Hepatocyte (in vitro differentiated cells): Measurements from ENCODE around the gene DIS3L2.

ENCODE experiments used
- CTCF ChIP-seq: fragments of 200-600 bp; sonication (generic); IDR thresholded peaks from 2 replicates; pipeline ENCODE4 v1.5.1; 2016; ENCODE audit warnings: antibody characterized with exemption, mild to moderate bottlenecking; ENCODE audit not compliant: poor library complexity
- EZH2 ChIP-seq: fragments of 200-600 bp; sonication (generic); IDR thresholded peaks from 2 replicates; pipeline ENCODE4 v1.6.1; 2016; ENCODE audit warnings: antibody characterized with exemption, mild to moderate bottlenecking, borderline replicate concordance
- EZH2phosphoT487 ChIP-seq: fragments of 200-600 bp; sonication (generic); IDR thresholded peaks from one replicate; pipeline ENCODE4 v1.6.1; 2018; ENCODE audit warnings: antibody characterized with exemption, mild to moderate bottlenecking, low read depth, moderate library complexity; ENCODE audit not compliant: unreplicated experiment, severe bottlenecking

- TF ChIP-seq EZH2 (no peak), CTCF (no peak), EZH2phosphoT487 (no peak)
These were observed 300.3 kb downstream of the DIS3L2 start for GRCh38 chr2:232261776-232262175.
